Measurements from ENCODE around the gene ITSN2.

The ITSN2 gene

DNA sequence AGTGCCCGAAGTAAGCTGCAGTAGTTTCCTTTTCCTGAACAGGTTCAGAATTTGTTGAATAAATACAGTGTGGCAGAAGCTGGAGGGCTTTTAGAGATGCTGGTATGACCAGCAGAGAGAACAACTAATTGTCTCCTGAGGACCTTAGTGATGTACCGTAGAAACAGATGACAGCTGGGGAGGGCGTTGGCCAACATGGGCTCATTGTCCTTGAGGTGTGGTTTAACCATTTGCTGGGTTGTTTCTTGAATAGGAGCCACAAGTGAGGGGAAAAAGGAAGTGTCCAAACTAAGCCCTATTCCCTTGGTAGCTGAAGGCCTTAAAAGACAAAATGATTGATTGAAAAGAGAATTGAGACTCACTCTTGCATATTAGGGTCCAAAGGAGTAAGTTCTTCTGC lies 197.2 kb downstream of the ITSN2 start:
- H3K9me3 ChIP-seq (ENCODE audit: severe bottlenecking) = peaks cover 9% of the 10 kb centered on the region
- H3K4me3 ChIP-seq (ENCODE audit: low read depth, low read length) = no peak overlapping the region
- H3K36me3 ChIP-seq = no peaks in the 10 kb centered on the region
- no peak for TF ChIP-seq CTCF (IDR thresholded peaks at IDR 0.05; ENCODE audit: low read depth, low read length)
- no peaks in the 10 kb centered on the region for H3K27me3 ChIP-seq (ENCODE audit: insufficient read depth, low read depth, severe bottlenecking)
- no peak overlapping the region for H3K27ac ChIP-seq
- DNase-seq = no peak

- DNase-seq = no peak
- H3K27me3 ChIP-seq (ENCODE audit: insufficient read depth, low read depth, severe bottlenecking) = no peaks in the 10 kb centered on the region
- H3K27ac ChIP-seq = no peak overlapping the region
- H3K36me3 ChIP-seq = no peaks in the 10 kb centered on the region
- H3K9me3 ChIP-seq (ENCODE audit: severe bottlenecking) = peaks cover 9% of the 10 kb centered on the region
- TF ChIP-seq CTCF (IDR thresholded peaks at IDR 0.05; ENCODE audit: low read depth, low read length) = no peak
- no peak overlapping the region for H3K4me3 ChIP-seq (ENCODE audit: low read depth, low read length)
These were observed 197.8 kb downstream of the ITSN2 start for GRCh38 chr2:24162494-24162893.

DNA sequence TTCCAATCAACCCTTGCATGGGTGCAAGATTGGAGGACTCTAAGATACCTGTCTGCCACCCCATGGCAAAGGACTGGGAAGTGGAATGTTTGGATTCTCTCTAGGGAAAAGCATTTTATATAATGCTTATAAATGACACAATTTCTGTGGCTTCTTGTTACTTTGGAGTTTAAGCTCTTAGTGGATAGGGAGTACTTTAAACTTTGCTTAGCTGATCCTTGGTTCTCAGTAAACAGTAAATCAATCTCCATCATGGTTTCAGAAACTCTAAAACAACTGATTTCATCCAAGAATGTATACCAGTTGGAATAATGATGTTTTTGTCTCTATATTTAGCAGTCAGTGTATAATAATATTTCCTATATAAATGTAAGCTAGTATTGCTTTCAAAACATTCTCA lies 199.6 kb downstream of the ITSN2 start:
- Histone ChIP-seq H3K36me3 (no peaks in the 10 kb centered on the region), H3K4me3 (ENCODE audit: low read depth, low read length) (no peak overlapping the region), H3K27me3 (ENCODE audit: insufficient read depth, low read depth, severe bottlenecking) (no peaks in the 10 kb centered on the region), H3K27ac (no peak overlapping the region), H3K9me3 (ENCODE audit: severe bottlenecking) (peaks cover 9% of the 10 kb centered on the region)
- DNase-seq = no peak
- no peak for TF ChIP-seq CTCF (IDR thresholded peaks at IDR 0.05; ENCODE audit: low read depth, low read length)

GRCh38 chr2:24159708-24160107 lies 200.6 kb downstream of the ITSN2 start:
- Histone ChIP-seq H3K27ac (no peak overlapping the region), H3K36me3 (no peaks in the 10 kb centered on the region), H3K27me3 (ENCODE audit: insufficient read depth, low read depth, severe bottlenecking) (no peaks in the 10 kb centered on the region), H3K9me3 (ENCODE audit: severe bottlenecking) (peaks cover 9% of the 10 kb centered on the region), H3K4me3 (ENCODE audit: low read depth, low read length) (no peak overlapping the region)
- no peak for TF ChIP-seq CTCF (IDR thresholded peaks at IDR 0.05; ENCODE audit: low read depth, low read length)
- no peak for DNase-seq

GRCh38 chr2:24158131-24158530 lies 202.2 kb downstream of the ITSN2 start:
- no peak for TF ChIP-seq CTCF (IDR thresholded peaks at IDR 0.05; ENCODE audit: low read depth, low read length)
- DNase-seq = no peak
- Histone ChIP-seq H3K27me3 (ENCODE audit: insufficient read depth, low read depth, severe bottlenecking) (no peaks in the 10 kb centered on the region), H3K36me3 (no peaks in the 10 kb centered on the region; the same call in 1 of the 2 replicates), H3K27ac (no peak overlapping the region), H3K4me3 (ENCODE audit: low read depth, low read length) (no peak overlapping the region), H3K9me3 (ENCODE audit: severe bottlenecking) (peaks cover 9% of the 10 kb centered on the region)

DNA sequence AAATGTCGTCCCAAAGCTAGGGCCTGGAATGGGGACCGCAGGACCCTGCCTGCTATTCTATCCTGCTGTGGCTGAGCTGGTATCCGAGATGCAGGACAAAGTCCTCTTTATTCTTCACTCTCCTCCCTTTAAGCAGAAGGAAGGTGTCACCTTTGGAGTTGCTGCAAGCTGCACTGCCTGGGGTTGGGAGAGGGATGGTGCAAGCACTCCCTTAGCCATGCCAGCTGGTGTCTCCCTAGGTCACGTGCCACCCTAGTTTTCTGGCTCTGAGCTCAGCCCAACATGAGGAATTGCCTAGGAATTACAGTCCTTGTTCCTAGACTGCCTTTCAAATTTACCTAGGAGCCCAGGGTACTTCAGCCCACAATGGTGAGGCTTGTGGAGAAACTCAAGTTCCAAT lies 206.9 kb downstream of the ITSN2 start:
- Histone ChIP-seq H3K27me3 (ENCODE audit: insufficient read depth, low read depth, severe bottlenecking) (no peaks in the 10 kb centered on the region), H3K36me3 (no peaks in the 10 kb centered on the region; the same call in 1 of the 2 replicates), H3K4me3 (ENCODE audit: low read depth, low read length) (no peak overlapping the region), H3K9me3 (ENCODE audit: severe bottlenecking) (peaks cover 4% of the 10 kb centered on the region), H3K27ac (no peak overlapping the region)
- DNase-seq = no peak
- TF ChIP-seq CTCF (IDR thresholded peaks at IDR 0.05; ENCODE audit: low read depth, low read length) = no peak

All from WERI-Rb-1 (cell line).